Measurements from ENCODE around the gene ENHO. TPM values are rescaled to one million over a fixed set of nuclear protein-coding genes. Genes with fewer than 3 reads are reported as not detected.
"Not testable (repeated sequence)": the region's sequence is repeated elsewhere in the genome, so short reads cannot be mapped to it uniquely, and the experiment has no call there.

The ENHO gene
- total RNA-seq, 1 donor from 2014 or later: 0.40 TPM

GRCh38 chr9:34546102-34546833 is 23.5 kb upstream of the ENHO start:
- ATAC-seq (no peak), DNase-seq (no peak)
- intact Hi-C loops (cut with micrococcal nuclease): loop anchor here (5.0 kb wide), 1 partner anchor 41 kb away; the partner anchor contains the start of gene CNTFR

- intact Hi-C loops (cut with micrococcal nuclease): loop anchor here (5.0 kb wide), 1 partner anchor 42 kb away; the partner anchor contains the start of gene CNTFR
- ATAC-seq (no peak), DNase-seq (no peak)
These were observed 22.7 kb upstream of the ENHO start for GRCh38 chr9:34545497-34545896.

DNA sequence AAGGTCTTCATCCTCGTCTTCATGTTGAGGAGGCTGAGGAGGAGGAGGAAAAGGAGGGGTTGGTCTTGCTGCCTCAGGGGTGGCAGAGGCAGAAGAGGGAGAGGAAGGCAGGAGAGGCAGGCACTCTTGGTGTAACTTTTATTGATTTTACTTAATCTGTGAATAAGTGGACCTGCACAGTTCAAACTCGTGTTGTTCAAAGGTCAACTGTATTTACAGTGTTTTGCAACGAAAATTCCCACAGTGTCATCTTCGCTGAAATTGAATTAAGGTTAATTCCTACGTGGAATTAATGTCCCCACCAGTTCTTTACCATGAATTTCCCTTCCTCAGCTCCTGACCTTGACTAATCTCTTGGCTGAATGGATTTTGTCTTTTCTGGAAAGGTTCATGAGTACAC is 21.2 kb upstream of the ENHO start:
- DNase-seq: no peak
- ATAC-seq: no peak
- intact Hi-C loops (cut with micrococcal nuclease): no loop called here

DNA sequence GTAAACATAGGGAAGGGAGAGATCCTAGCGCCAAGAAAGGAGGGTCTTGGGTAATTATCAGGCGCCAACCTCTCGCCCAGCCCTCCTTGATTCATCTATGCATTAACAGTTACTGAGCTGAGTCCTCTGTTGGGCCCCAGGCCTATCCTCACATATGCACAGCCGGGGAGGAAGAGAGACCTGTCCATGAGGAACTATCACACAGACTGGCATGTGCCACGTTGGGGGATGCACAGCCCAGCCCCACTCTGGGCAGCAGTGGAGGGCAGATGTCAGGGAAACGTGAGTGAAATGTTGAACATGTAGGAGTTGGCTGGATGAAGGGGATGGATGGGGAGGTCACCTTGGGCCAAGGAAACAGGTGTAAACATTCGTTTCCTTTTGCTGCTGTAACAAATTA is 18.8 kb upstream of the ENHO start:
- ATAC-seq (no peak), DNase-seq (no peak)
- intact Hi-C loops (cut with micrococcal nuclease): no loop called here

DNA sequence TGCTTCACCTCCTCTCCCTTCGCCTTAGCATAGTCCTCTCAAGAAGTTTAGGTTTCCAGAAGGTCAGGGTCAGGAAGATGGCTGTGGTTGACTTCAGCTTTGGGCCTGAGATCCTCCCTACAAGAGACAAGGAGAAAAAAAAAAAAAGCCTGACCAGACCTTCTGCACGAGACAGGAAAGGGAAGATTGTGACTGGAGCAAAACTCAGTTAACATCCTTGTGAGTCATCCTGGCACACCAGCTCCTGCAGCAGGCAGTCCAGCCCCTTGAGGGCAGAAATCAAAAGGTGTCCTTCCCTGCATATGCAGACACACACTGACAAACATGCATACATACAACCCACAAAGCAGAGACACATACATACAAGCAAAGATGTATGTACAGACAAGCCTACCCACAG is 18.0 kb upstream of the ENHO start:
- intact Hi-C loops (cut with micrococcal nuclease): no loop called here
- DNase-seq (no peak), ATAC-seq (no peak)

DNA sequence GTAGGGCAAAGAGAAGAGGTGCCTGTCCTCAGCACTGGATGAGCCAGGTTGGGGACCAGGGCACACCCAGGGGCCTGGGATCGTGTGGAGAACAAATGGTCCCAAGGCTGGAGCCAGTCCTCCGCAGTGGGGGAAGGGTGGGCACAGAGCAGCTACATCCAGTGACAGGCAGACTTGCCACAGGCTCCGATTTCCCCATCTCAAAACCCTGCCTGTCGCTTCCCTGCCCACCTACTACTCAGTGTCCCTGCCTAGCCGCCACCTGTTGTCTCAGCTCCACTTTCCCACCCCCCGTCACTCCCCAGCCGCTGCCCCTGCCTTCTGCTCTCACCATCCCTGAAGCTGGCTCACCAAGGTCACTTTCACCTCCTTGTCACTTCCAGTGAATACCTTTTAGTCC is 13.9 kb upstream of the ENHO start:
- ATAC-seq (no peak), DNase-seq (no peak)
- intact Hi-C loops (cut with micrococcal nuclease): no loop called here

DNA sequence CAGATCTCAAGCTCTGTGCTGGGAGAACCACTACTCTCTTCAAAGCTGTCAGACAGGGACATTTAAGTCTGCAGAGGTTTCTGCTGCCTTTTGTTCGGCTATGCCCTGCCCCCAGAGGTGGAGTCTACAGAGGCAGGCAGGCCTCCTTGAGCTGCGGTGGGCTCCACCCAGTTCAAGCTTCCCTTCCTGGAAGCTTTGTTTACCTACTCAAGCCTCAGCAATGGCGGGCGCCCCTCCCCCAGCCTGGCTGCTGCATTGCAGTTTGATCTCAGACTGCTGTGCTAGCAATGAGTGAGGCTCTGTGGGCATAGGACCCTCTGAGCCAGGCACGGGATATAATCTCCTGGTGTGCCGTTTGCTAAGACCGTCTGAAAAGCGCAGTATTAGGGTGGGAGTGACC is 9.3 kb upstream of the ENHO start:
- intact Hi-C loops (cut with micrococcal nuclease); DNase-seq; ATAC-seq: not testable (repeated sequence)

GRCh38 chr9:34526026-34526425 is 3.2 kb upstream of the ENHO start:
- no peak for DNase-seq
- no peak for ATAC-seq
- intact Hi-C loops (cut with micrococcal nuclease): no loop called here

DNA sequence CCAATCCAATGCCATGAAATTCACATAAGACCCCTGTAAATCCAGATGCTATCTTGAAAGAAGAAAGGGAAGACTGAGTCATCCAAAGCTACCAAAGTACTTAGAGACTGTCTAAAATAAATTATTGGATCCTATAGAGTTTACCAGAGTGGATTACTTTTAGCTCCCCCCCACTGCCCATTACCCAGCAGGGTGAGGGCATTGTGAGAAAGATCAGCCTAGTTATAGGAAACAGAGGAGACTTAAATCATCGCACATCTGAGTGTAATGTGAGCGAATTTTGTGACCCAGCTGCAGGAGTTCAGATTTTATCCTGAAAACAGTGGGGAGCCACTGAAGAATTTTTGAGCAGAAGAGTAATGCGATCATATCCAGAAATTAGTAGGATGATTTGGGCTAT is 1.6 kb upstream of the ENHO start:
- no peak for DNase-seq
- intact Hi-C loops (cut with micrococcal nuclease): no loop called here
- no peak for ATAC-seq

GRCh38 chr9:34522091-34522887 is 501 bp downstream of the ENHO start:
- intact Hi-C loops (cut with micrococcal nuclease): no loop called here
- DNase-seq (no peak), ATAC-seq (no peak)

DNA sequence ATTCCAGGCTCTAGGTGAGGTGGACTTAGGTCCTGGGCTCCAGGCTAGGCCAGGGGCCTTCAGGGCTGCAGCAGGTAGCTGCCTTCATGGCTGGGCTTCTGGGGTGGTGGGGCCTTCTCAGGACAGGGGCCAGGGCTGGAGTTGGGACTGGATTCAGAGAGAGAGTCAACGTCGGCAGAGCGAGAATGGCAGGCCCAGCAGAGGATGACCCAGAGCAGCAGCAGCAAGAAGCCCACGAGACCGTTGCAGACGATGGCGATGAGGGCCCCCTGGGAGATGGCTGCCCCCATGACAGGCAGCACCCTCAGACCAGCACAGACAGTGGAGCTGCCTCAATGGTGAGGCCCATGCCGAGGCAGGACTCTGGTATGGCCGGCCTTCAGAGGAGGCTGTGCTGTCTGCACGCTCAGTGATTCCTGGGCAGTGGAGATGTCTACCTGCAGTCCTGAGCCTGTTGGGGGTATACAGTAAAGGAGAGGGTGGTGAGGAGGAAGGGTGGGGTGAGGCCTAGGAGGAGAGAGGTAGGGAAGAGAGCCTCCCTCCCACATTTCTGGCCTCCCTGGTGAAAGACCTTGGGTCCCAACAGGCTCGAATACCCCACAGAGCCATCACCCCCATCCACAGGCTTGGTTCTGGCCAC is 1.3 kb downstream of the ENHO start:
- no peak for DNase-seq
- no peak for ATAC-seq
- intact Hi-C loops (cut with micrococcal nuclease): no loop called here

- no peak for ATAC-seq
- intact Hi-C loops (cut with micrococcal nuclease): no loop called here
- no peak for DNase-seq
These were observed 2.0 kb downstream of the ENHO start for GRCh38 chr9:34520505-34521385.

GRCh38 chr9:34520096-34520495 is 2.7 kb downstream of the ENHO start:
- no peak for DNase-seq
- no peak for ATAC-seq
- intact Hi-C loops (cut with micrococcal nuclease): no loop called here

GRCh38 chr9:34519321-34520020 is 3.3 kb downstream of the ENHO start:
- no peak for DNase-seq
- no peak for ATAC-seq
- intact Hi-C loops (cut with micrococcal nuclease): no loop called here

- DNase-seq (no peak), ATAC-seq (no peak)
- intact Hi-C loops (cut with micrococcal nuclease): no loop called here
These were observed 3.9 kb downstream of the ENHO start for GRCh38 chr9:34518896-34519295.

DNA sequence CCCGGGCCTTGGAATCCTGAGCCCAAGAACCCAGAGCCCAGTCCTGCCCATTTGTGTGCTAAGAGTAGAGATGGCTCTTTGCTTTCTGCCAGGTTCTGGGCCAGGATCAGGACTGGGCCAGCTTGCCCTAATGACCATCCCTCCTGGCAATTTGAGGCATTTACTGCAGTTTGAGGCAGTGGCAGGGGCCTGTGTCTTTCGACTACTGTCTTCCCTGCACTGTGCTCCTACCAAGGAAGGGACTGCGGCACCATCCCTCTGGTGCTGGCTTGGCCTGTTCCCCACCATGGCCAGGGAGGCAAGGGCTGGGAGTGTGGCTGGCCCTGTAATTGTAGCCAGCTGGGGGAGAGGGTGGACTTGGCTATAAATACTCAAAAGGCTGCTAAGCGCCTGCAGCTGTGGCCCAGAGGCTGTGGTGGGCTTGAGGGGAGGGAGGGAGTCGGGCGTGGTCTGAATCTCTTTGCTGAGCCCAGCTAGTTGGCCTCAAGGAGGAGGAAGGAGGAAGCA is 4.6 kb downstream of the ENHO start:
- DNase-seq: no peak
- no peak for ATAC-seq
- intact Hi-C loops (cut with micrococcal nuclease): no loop called here

DNA sequence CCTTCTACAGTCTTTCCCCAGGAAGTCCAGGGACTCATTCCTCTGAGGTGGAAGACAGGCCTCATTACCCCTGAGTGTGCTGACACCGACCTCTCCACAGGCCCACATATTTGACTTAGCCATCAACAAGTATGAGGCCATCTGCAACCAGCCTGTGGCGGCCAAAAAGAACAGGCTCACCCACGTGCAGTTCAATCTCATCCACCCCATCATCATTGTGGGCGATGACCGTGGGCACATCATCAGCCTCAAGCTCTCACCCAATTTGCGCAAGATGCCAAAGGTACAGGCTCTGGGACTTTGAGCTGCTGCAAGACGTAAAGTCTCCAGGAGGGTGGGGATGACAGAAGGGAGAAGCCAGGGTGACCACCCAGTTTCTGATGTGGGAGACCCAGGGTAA is 5.6 kb downstream of the ENHO start:
- ATAC-seq: no peak

GRCh38 chr9:34515959-34516358 is 6.8 kb downstream of the ENHO start:
- DNase-seq: no peak
- ATAC-seq: no peak
- intact Hi-C loops (cut with micrococcal nuclease): no loop called here

More for the DNA sequence above, 5.6 kb downstream of the ENHO start:
- intact Hi-C loops (cut with micrococcal nuclease): no loop called here
- no peak for DNase-seq
